Left ventricle myocardium inferior (tissue), 1 donor: ENCODE results near the gene HBA1. TPM values are rescaled to one million over a fixed set of nuclear protein-coding genes. Genes with fewer than 3 reads are reported as not detected.

Experiments used
- DNase-seq: peaks from one replicate; pipeline ENCODE4 v3.0.0-alpha.2; 2020
- H3K27ac ChIP-seq: fragments of 200-600 bp; replicated peaks from 2 replicates; pipeline ENCODE4 v1.8.0; 2021
- H3K27me3 ChIP-seq: fragments of 200-600 bp; 2 replicates; pipeline ENCODE4 v1.8.0; 2021; ENCODE audit warnings: low read depth
- H3K36me3 ChIP-seq: fragments of 200-600 bp; 2 replicates; pipeline ENCODE4 v1.8.0; 2021
- H3K4me1 ChIP-seq: fragments of 200-600 bp; 2 replicates; pipeline ENCODE4 v1.8.0; 2021
- H3K4me3 ChIP-seq: fragments of 200-600 bp; 2 replicates; pipeline ENCODE4 v1.8.0; 2021; ENCODE audit warnings: mild to moderate bottlenecking, moderate library complexity
- H3K9me3 ChIP-seq: fragments of 200-600 bp; replicated peaks from 2 replicates; pipeline ENCODE4 v1.8.0; 2021
- intact Hi-C: fragments of 100-400 bp; cut with micrococcal nuclease; formaldehyde crosslinking; loops from one replicate; pipeline ENCODE4 v1.11.0; 2022
- total RNA-seq: library from RNA; stranded (reverse); fragmentation: NEBNext Ultra II Directional; extraction: Animal tissue kit (Norgen Biotek cat#: 25700); gene quantifications from one replicate; pipeline ENCODE4 v1.2.1, GENCODE V29; 2021
- TF ChIP-seq, protein P1 (sequence below): fragments of 200-600 bp; IDR thresholded peaks from 2 replicates; pipeline ENCODE4 v1.8.0; 2021; ENCODE audit warnings: antibody characterized with exemption, mild to moderate bottlenecking, borderline replicate concordance
- donor health status: DM: no; HTN: yes; CAD: no; lungs with severe emphysema.

The HBA1 gene
- total RNA-seq, 1 donor from 2014 or later: 78.7 TPM

DNA sequence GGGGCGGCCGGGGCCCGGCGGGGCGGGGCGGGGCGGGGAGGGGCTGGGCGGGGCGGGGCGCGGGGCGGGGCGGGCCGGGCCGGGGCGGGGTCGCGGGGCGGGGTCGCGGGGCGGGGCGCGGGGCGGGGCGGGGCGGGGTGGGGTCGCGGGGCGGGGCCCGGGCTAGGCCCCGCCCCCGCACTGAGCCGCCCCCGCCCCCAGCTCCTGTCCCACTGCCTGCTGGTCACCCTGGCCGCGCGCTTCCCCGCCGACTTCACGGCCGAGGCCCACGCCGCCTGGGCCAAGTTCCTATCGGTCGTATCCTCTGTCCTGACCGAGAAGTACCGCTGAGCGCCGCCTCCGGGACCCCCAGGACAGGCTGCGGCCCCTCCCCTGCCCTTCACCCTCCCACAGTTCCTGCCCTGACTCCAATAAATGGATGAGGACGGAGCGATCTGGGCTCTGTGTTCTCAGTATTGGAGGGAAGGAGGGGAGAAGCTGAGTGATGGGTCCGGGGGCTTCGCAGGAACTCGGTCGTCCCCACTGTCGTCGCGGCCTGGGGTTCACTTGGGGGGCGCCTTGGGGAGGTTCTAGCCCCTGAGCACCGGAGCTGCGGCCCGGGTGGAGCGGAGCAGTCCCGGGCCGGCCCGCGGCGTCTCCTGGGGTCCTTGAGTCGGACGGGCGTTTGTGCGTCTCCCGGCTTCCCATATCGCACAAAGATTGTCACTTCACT is 11.5 kb upstream of the HBA1 start:
- peaks cover 73% of the 10 kb centered on the region for H3K27me3 ChIP-seq
- peak overlapping the region; percentile 50 for H3K4me3 ChIP-seq
- no peaks in the 10 kb centered on the region for H3K36me3 ChIP-seq
- H3K4me1 ChIP-seq: peaks cover 23% of the 10 kb centered on the region
- no peaks in the 10 kb centered on the region for H3K9me3 ChIP-seq
- DNase-seq: no peak
- intact Hi-C loops: no loop called here
- TF ChIP-seq, protein P1, sequence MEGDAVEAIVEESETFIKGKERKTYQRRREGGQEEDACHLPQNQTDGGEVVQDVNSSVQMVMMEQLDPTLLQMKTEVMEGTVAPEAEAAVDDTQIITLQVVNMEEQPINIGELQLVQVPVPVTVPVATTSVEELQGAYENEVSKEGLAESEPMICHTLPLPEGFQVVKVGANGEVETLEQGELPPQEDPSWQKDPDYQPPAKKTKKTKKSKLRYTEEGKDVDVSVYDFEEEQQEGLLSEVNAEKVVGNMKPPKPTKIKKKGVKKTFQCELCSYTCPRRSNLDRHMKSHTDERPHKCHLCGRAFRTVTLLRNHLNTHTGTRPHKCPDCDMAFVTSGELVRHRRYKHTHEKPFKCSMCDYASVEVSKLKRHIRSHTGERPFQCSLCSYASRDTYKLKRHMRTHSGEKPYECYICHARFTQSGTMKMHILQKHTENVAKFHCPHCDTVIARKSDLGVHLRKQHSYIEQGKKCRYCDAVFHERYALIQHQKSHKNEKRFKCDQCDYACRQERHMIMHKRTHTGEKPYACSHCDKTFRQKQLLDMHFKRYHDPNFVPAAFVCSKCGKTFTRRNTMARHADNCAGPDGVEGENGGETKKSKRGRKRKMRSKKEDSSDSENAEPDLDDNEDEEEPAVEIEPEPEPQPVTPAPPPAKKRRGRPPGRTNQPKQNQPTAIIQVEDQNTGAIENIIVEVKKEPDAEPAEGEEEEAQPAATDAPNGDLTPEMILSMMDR: no peak
- no peak overlapping the region for H3K27ac ChIP-seq

DNA sequence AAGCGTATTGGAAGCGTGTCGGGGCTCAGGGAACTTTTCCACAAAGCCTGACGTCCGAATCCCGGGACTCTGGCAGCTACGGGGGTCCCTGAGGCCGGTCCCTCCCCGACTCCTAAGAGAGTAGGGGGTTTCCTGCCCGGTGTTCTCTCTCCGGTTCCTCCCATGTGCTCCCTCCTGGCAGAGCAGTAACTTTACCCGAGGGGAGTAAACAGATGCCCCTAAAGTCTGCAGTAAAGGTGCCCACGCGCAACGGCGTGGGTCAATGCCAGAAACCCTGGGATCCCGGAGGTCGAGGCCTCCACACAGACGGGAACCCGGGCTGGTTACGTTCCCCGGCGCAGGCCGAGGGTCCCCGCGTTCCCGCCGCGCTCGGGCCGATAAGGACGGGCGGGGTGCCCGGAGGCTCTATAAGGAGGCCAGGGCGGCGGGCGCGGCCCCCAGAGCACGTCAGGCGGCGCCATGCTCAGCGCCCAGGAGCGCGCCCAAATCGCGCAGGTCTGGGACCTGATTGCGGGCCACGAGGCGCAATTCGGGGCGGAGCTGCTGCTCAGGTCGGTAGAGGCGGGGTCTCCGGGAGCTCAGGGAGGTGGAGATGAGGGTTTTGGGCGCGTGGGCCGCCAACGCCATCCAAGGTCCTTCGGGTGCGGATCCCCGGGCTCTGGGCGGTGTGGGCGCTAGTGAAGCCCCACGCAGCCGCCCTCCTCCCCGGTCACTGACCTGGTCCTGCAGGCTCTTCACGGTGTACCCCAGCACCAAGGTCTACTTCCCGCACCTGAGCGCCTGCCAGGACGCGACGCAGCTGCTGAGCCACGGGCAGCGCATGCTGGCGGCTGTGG is 10.7 kb upstream of the HBA1 start, which contains the start of gene HBM:
Gene HBM, plus strand, starts transcription at position 440 of the 836 bp plus-strand sequence. Its CDS starts 20 bp downstream, at position 460.
- TF ChIP-seq, protein P1: no peak
- Histone ChIP-seq H3K27me3 (peaks cover 80% of the 10 kb centered on the region), H3K4me3 (peak within 1 kb of the TSS; percentile 50), H3K27ac (no peak within 1 kb of the TSS), H3K9me3 (no peaks in the 10 kb centered on the region), H3K4me1 (peaks cover 23% of the 10 kb centered on the region), H3K36me3 (no peaks in the 10 kb centered on the region)
- DNase-seq: no peak
- intact Hi-C loops: no loop called here

DNA sequence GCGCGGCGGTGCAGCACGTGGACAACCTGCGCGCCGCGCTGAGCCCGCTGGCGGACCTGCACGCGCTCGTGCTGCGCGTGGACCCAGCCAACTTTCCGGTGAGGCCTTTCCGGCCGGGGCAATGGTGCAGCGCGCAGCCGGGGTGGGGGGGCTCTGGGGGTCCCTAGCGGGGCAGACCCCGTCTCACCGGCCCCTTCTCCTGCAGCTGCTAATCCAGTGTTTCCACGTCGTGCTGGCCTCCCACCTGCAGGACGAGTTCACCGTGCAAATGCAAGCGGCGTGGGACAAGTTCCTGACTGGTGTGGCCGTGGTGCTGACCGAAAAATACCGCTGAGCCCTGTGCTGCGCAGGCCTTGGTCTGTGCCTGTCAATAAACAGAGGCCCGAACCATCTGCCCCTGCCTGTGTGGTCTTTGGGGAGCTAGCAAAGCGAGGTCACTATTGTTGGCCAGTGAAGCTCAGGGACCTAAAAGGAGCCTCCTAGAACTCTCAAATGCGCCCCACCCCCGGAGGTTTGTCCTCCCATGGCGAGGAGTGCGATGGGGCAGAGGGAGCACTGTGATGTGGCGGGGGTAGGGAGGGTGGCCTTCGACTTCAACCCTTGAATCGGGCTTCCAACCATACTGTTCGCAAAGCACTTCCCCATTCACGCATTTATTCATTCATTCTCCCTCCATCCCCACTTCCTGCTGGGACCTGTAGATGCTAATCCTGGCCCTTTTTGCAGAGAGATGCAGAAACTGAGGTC is 9.9 kb upstream of the HBA1 start:
- no peak overlapping the region for H3K27ac ChIP-seq
- H3K27me3 ChIP-seq: peaks cover 80% of the 10 kb centered on the region
- peaks cover 23% of the 10 kb centered on the region for H3K4me1 ChIP-seq
- no peaks in the 10 kb centered on the region for H3K36me3 ChIP-seq
- H3K9me3 ChIP-seq: no peaks in the 10 kb centered on the region
- H3K4me3 ChIP-seq: peak overlapping the region; percentile 50
- intact Hi-C loops: no loop called here
- DNase-seq: no peak
- TF ChIP-seq, protein P1: no peak

DNA sequence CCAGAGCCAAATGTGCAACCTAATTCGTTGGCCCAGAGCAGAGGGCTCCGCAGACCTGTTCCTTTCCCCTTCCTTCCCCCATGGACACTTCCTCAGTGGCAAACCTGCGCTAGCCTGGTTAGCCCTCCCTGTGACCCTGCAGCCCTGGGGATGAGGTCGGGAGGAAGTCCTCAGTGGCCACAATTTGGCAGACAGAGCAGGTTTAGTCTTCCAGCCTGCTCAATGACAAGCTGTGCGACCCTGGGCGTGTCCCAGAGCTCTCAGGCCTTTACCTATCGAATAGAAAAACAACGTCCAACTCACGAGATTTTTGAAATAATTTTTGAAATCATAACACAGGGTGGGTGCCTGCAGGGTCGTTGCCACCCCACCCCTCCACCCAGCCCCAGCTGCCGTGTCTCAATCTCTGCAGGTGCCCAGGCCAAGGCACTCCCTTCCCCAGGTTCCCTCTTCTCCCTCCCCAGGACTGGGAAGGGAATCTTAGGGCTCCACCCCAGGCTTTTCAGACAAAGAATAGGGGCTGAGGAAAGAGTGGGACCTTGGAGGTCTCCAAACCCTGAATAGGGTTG is 9.3 kb upstream of the HBA1 start:
- Histone ChIP-seq H3K9me3 (no peaks in the 10 kb centered on the region), H3K36me3 (no peaks in the 10 kb centered on the region), H3K27me3 (peaks cover 78% of the 10 kb centered on the region), H3K27ac (no peak overlapping the region), H3K4me3 (no peak overlapping the region), H3K4me1 (peaks cover 23% of the 10 kb centered on the region)
- intact Hi-C loops: no loop called here
- no peak for DNase-seq
- TF ChIP-seq, protein P1: no peak

DNA sequence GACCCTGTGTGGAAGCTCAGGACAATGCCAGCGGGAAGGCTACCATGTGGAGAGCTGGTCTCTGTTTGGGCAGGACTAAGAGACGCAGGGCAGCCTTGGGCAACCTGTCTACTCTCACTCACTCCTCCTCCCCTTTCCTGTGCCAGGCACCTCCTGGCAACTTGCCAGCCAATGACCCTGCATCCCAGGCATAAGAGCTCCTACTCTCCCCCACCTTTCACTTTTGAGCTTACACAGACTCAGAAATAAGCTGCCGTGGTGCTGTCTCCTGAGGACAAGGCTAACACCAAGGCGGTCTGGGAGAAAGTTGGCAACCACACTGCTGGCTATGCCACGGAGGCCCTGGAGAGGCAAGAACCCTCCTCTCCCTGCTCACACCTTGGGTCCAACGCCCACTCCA is 8.1 kb upstream of the HBA1 start:
- intact Hi-C loops: no loop called here
- Histone ChIP-seq H3K36me3 (no peaks in the 10 kb centered on the region), H3K27ac (no peak overlapping the region), H3K9me3 (no peaks in the 10 kb centered on the region), H3K4me3 (no peak overlapping the region), H3K27me3 (peaks cover 74% of the 10 kb centered on the region), H3K4me1 (peaks cover 23% of the 10 kb centered on the region)
- TF ChIP-seq, protein P1: no peak
- no peak for DNase-seq
